Astrocyte of the spinal cord (primary cell): ENCODE results near the gene RBBP5.

Experiments
- DNase-seq: peaks from one replicate; pipeline ENCODE4 v3.0.0; 2011; ENCODE audit warnings: low read depth, low spot score
- H3K4me3 ChIP-seq: 2 replicates; pipeline ENCODE4 v1.5.1; 2011; ENCODE audit warnings: low read depth, mild to moderate bottlenecking, low read length, moderate library complexity
- in situ Hi-C: cut with HindIII; loops from 2 replicates; pipeline ENCODE4 v1.10.0; 2017; ENCODE audit warnings: low sequenced_read_pairs
- TF ChIP-seq, protein P1 (sequence below): IDR thresholded peaks from 2 replicates; pipeline ENCODE4 v1.5.1; 2012; ENCODE audit warnings: low read depth, mild to moderate bottlenecking, low read length, inconsistent platforms

Gene RBBP5

DNA sequence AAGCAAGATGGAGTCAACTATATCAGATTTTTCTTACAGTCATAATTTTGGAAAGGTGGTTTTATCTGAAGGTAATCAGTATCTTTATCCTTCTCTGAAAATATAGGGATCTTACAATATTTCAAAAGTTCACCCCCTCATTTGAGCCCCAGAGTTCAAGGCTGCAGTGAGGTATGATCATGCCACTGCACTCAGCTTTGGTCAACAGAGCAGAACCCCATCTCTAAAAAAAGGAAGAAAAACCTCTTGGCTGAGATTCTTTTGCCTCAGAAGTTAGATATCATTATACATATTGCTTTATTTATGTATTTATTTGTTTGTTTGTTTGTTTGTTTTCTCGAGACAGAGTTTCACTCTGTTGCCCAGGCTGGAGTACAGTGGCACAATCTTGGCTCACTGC lies 11.5 kb upstream of the RBBP5 start:
- H3K4me3 ChIP-seq: no peak overlapping the region
- in situ Hi-C loops: no loop called here
- TF ChIP-seq, protein P1, sequence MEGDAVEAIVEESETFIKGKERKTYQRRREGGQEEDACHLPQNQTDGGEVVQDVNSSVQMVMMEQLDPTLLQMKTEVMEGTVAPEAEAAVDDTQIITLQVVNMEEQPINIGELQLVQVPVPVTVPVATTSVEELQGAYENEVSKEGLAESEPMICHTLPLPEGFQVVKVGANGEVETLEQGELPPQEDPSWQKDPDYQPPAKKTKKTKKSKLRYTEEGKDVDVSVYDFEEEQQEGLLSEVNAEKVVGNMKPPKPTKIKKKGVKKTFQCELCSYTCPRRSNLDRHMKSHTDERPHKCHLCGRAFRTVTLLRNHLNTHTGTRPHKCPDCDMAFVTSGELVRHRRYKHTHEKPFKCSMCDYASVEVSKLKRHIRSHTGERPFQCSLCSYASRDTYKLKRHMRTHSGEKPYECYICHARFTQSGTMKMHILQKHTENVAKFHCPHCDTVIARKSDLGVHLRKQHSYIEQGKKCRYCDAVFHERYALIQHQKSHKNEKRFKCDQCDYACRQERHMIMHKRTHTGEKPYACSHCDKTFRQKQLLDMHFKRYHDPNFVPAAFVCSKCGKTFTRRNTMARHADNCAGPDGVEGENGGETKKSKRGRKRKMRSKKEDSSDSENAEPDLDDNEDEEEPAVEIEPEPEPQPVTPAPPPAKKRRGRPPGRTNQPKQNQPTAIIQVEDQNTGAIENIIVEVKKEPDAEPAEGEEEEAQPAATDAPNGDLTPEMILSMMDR: no peak
- no peak for DNase-seq

DNA sequence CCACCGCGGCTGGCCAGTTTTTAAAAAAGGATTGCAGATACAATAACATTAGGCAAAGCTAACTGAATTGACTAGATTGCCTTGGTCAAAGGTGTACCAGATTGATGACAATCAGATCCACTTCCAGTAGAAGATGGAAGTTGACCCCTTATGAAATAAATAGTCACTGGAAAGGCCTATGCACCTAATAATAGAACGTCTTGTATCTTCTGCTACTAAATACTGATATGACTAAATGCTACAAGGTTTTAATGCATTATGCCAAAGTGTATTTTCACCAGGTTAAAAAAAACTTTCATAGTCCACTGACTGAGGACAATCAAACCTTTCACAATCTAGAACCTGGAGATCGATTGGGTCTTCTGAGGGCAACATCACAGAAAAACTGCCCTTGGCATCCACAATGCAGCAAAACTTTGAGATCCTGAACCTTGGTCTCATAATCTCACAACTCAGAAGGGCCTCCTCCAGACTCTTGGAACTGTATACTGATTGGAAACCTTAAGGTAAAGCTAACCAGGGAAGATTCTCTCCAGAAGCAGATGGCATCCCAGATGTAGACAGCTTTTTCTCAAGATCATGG lies 7.8 kb upstream of the RBBP5 start:
- in situ Hi-C loops: no loop called here
- TF ChIP-seq, protein P1: no peak

DNA sequence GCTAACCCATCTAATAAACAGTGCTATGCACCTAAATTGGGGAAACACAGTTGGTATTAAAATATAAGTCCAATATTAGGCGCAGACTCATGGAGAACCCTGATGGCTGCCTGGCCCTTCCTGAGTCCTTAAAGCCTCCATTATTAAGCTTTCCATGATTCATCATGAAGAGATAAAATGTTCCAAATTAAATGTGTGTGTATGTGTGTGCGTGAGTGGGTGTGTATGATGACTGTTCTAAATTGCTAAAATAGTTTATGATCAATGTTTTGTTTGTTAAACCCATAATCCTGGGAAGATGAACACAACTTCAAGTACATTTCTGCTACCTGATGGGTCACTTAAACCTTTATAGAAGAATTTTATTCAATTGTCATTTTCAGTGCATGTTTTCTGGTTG lies 6.3 kb upstream of the RBBP5 start:
- no peak for DNase-seq
- no peak overlapping the region for H3K4me3 ChIP-seq
- TF ChIP-seq, protein P1: no peak
- in situ Hi-C loops: no loop called here

More for the DNA sequence above, 7.8 kb upstream of the RBBP5 start:
- no peak overlapping the region for H3K4me3 ChIP-seq
- no peak for DNase-seq

DNA sequence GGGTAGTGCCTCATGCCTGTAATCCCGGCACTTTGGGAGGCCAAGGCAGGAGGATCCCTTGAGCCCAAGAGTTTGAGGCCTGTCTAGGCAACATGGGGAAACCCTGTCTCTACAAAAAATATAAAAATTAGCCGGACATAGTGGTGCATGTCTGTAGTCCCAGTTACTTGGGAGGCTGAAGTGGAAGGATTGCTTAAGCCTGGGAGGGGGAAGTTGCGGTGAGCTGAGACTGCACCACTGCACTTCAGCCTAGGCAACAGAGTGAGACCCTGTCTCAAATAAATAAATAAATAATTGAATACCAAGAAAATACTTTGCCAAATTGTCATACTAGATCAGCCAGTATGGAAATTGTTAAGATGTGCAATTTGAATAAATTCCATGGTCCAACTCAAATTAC lies 5.9 kb upstream of the RBBP5 start:
- DNase-seq: no peak
- in situ Hi-C loops: no loop called here
- no peak overlapping the region for H3K4me3 ChIP-seq
- TF ChIP-seq, protein P1: no peak

DNA sequence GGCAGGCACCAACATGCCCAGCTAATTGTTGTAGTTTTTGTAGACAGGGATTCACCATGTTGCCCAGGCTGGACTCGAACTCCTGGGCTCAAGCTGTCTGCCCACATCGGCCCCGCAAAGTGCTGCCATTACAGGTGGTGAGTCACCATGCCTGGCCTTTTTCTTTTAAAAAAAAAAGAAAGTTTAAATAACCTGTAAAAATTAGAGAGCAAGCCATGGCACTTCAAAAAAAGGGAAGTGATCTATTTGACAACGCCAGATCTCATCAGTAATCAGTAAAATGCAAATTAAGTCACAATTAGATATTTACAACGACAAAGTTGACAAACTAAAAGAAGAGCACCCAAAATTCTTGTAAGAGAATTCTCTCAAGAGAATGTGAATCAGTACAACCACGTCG lies 2.9 kb upstream of the RBBP5 start:
- H3K4me3 ChIP-seq: no peak overlapping the region
- DNase-seq: no peak
- in situ Hi-C loops: no loop called here

DNA sequence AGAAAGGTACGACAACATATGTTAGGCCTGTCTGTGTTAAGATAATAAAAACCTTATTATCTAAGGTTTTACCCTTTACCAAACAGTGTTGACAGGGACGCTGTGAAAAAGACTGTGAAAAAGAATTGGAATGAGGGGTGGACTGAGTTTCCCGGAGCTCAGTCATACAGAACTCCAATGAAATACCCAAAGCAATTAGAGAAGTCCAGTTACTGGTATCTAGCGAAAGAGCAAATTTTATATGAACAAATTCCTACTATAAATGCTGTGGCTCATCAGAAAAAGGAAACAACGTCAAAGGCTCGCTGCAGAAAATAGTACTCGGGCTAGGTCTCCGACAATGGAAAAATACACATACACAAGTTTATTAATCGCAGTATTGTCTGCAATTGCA lies 708 bp upstream of the RBBP5 start:
- no peak for DNase-seq
- peak overlapping the region; percentile 97 for H3K4me3 ChIP-seq
- in situ Hi-C loops: no loop called here
- TF ChIP-seq, protein P1: no peak

More for the DNA sequence above, 2.9 kb upstream of the RBBP5 start:
- TF ChIP-seq, protein P1: no peak

DNA sequence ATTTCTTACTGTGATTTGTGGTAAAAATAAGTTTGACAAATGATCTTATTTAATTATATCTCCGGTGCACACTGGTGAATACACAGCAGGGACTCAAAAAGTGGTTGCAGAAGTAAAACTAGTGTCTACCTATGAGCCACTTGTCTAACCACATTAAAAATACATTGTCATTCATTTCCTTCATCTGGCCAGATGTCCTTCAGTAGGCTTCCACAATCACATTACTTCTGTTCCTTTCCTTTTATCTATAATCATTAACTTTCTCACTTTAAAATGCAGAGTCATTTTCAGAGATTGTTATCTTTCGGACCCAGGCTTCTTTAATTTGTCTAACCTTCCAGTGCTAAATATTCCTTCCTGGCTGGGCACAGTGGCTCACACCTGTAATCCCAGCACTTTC lies 3.0 kb downstream of the RBBP5 start:
- H3K4me3 ChIP-seq: no peak overlapping the region
- no peak for DNase-seq
- TF ChIP-seq, protein P1: no peak
- in situ Hi-C loops: no loop called here
